ENCODE results near the gene ARPC1B.
"Not testable (repeated sequence)": the region's sequence is repeated elsewhere in the genome, so short reads cannot be mapped to it uniquely, and the experiment has no call there.

Gene ARPC1B

DNA sequence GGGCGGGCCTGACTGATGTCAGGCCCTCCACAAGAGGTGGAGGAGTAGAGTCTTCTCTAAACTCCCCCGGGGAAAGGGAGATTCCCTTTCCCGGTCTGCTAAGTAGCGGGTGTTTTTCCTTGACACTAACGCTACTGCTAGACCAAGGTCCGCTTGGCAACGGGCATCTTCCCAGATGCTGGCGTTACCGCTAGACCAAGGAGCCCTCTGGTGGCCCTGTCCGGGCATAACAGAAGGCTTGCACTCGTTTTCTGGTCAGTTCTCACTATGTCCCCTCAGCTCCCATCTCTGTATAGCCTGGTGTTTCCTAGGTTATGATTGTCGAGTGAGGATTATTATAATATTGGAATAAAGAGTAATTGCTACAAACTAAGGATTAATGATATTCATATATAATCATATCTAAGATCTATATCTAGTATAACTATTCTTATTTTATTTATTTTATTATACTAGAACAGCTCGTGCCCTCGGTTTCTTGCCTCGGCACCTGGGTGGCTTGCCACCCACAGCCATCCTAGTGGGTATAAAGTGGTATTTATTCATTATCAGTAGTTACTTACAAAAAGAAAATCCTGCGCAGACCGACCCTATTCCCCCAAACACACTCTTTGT is 41.1 kb downstream of the ARPC1B start:
- peak in 1 of 2 experiments; percentile 2 for DNase-seq

DNA sequence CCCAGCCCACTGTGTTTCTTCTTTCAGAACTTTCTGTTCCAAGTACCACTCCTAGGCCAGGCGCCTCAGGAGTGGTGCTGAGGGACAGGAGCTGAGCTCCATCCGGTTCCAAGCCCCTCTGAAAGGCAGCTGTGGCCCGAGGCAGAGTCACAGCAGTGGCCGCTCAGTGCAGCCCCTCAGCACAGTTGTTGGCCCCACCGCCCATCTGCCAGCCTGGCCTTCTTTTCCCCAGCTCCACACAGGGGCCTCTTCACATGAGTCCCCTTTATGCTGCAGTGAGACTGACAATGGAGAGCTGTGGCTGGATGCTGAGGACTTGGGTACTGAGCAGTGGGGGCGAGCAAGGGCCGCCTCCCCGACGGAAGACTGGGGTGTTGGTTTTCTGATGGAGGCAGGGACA is 43.7 kb downstream of the ARPC1B start:
- no peak for DNase-seq

DNA sequence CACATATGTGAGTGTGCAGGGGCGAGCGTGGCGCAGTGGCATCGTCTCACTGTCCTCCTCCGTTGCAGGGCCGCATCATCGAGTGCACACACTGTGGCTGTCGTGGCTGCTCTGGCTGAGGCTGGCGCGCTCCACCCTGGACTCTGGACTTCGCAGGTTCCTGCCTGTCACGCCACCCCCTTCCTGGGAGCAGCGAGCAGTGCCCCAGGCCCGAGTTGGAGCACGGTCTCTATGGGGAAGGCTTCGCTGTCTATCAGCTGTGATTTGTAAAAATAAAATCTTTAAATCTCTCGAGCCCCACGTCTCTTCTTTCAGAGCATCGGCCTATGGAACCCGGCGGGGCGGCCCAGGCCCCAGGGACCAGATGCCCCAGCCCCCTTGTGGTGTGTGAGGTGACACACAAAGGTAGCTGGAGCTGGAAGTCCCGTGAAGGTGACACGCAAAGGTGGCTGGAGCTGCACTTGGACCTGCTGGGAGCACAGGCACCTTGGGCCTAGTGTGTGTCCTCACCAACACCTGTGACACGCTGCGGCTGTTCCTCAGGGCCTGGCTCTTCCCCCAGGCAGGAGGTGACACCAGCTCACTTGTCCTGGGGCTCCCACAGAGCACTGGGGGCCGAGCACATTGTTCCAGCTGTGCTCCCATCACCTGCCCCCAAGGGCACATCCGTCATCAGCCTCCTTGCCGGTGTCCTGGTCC is 44.9 kb downstream of the ARPC1B start:
- no peak for DNase-seq

DNA sequence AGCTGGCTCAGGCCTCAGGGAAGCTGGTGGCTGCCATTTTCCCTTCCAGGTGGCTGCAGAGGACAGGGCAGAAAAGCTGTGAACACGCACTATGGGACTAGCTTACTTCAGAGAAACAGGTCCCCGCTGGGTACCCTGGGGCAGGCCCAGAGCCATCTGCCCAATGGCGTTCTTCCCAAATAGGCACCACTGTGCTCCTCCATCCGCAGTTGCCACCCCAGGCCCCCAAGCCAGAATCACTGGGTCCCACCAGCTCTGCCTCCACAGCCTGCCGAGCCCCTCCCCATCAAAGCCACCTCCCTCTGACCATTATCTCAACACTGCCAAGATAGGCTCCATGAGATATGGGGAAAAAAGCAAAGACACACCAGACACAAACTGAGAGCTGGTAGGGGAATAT is 45.7 kb downstream of the ARPC1B start:
- DNase-seq: no peak

DNA sequence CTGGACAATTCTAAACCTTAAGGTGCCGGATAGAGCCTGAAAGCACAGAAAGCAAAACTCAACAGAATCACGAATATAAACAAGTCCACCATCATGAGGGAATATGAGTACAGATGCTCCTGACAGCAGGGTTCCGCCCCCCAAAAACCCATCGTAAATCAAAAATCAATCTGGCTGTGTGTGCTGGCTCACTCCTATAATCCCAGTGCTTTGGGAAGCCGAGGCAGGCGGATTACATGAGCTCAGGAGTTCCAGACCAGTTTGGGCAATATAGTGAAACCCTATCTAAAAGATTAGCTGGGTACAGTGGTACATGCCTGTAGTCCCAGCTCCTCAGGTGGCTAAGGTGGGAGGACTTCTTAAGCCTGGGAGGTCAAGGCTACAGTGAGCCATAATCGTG is 46.5 kb downstream of the ARPC1B start:
- no peak for DNase-seq

DNA sequence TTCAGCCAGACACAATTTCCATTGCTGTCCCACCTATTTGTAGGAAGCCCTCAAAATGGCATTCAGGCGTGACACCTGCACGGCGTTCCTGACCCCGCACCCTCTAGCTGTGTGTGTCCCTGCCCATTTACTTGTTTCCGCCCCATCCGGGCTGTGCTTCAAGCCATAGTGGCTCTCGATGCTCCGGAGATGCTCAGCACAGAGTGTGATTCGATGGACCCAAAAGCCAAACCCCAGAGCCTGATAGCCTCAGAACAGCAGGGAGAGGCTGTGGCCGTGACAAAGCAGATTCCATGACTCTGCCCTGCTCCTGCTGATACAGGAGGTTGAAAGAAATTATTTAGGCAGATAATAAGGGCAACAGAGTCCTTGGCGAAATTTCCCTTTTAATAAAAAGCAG is 47.7 kb downstream of the ARPC1B start:
- no peak for DNase-seq

DNA sequence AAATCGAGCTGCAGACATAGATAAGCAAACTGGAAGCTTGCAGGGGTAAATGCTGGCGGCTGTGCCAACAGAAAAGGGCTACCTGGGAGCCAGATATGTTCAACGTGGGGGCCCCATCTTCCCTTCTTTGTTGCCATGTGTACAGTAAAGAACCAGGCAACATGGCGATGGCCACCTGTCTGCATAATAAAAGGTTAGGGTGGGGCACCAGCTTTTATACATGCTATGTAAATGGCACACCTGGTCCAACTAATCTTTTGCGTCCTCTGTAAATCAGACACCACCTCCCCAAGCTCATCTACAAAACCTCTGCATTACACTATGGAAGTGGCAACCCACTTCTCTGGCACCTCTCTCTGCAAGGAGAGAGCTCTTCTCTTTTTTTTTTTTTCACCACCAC is 48.1 kb downstream of the ARPC1B start:
- DNase-seq: no peak

DNA sequence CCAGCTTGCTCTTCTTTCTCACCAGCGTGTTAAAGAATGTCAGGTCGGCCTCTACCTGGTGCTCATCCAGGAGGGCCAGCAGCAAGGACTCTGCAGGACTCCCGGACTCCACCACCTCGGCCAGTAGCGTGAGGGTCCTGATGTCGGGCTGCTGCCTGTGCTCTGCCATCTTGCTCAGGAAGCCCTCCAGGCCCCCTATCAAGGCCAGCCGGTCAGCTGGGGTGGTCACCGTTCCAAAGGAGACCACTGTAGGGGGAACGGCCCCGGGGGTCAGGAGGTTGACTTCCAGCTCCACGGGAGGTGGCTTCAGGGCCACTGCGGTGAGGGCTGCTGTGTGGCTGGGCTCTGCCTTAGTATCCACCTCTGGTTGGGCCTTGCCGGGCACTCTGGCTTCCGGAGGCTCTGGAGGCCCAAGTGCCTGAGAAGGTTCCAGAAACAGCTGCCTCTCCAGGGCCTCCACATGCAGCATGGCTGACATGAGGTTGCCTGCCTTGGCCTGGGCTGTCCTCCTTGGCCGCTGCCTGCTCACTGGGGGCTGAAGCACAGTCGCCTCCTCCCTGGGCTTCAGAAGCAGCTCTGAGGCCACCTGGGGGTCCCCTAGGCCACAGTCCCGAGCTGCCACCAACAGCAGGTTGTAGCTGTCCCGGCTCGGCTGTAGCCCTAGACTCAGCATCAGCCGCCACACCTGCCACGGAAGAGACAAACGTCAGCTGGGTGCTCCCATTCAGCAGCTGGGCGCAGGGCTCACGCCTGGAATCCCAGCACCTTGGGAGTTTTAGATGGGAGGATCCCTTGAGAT is 50.6 kb downstream of the ARPC1B start:
- DNase-seq: no peak

DNA sequence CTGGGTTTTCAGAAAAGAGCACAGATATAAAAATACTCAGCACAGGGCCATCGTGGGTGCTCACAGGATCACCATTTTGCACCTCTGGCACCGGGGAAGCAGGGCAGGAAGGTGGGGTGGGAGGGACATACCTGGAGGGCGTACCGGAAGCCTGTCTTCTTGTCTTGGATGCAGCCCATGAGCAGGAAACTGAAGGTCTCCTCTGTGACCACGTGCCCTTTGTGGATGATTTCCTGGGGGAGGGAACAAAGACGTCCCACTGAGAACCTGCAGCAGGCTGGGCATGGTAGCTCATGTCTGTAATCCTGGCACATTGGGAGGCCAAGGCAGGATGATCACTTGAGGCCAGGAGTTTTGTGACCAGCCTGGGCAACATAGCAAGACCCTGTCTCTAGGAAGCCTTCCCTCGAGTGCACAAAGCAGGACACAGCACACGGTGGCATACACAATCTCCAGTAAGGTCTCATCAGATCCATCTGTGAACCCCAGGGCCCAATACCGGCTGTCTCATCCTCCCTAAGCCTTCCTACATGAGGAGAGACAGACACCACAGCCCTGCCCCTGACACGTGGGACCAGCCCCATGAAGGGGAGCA is 54.5 kb downstream of the ARPC1B start:
- DNase-seq: no peak

DNA sequence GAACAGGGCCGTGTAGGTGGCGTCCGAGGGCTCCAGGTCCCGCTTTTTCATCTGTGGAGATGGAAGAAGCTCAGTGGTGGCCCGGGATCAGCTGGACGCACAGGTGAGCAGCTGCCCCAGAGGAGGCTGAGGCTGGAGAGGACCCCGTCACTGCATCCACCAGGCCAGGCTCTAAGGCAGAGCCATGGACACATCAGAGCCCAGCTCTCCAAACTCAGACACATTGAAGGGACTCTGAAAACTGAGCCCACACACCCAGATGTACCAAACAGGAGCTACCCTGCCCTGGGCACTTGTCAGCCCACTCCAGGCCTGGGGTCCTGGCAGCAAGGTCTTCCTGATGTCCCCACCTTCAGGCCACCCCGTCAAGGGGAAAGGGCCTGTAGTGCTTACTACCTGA is 55.2 kb downstream of the ARPC1B start:
- no peak for DNase-seq

DNA sequence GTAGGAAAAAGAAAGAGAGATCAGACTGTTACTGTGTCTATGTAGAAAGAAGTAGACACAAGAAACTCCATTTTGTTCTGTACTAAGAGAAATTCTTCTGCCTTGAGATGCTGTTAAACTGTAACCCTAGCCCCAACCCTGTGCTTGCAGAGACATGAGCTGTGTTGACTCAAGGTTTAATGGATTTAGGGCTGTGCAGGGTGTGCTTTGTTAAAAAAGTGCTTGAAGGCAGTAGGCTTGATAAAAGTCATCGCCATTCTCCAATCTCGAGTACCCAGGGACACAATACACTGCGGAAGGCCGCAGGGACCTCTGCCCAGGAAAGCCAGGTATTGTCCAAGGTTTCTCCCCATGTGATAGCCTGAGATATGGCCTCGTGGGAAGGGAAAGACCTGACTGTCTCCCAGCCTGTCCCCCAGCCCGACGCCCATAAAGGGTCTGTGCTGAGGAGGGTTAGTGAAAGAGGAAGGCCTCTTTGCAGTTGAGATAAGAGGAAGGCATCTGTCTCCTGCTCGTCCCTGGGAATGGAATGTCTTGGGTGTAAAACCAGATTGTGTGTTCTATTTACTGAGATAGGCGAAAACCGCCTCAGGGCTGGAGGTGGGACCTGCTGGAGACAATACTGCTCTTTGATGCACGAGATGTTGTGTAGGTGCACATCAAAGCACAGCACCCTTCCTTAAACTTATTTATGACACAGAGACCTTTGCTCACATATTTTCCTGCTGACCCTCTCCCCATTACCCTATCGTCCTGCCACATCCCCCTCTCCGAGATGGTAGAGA is 57.4 kb downstream of the ARPC1B start:
- not testable (repeated sequence) for DNase-seq

DNA sequence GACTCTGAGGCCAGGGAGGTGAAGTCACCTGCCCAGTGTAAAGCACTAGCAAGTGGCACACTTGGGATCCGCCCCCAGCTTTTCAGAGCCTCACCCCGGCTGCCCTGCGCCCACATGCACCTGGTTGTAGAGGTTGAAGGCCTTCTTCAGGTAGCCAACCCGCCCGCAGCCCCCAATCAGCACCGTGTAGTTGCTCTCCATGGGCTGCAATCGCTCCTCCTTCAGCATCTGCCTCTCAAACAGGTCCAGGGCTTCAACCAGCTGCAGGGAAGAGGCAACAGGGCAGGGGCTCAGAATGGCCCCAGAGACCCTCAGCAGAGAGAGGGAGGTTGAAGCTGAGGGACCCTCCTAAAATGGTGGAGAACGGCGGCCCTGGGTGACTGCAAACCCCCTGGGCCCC is 58.6 kb downstream of the ARPC1B start:
- DNase-seq: no peak

DNA sequence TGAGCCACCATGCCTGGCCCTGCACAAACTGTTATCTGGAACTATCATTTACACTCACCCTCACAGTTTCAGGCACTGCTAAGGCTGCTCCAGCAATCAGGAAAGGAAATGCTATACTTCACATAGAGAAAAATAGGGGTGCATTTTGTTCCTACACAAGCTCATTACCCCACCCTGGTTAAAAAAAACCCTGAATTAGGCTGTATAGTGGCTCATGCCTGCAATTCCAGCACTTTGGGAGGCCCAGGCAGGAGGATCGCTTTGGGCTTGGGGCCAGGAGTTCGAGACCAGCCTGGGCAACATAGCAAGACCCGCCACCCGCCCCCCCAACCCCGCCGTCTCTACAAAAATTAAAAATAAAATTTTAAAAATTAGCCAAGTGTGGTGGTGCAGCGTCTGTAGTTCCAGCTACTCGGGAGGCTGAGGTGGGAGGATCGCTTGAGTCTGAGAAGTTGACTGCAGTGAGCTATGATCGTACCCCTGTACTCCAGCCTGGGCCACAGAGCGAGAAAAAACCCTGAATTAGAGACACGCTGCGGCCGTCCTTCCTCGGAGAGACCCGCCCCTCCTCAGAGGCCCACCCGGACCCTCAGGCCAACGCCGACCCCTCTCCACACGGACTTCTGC is 63.5 kb downstream of the ARPC1B start:
- DNase-seq: no peak

DNA sequence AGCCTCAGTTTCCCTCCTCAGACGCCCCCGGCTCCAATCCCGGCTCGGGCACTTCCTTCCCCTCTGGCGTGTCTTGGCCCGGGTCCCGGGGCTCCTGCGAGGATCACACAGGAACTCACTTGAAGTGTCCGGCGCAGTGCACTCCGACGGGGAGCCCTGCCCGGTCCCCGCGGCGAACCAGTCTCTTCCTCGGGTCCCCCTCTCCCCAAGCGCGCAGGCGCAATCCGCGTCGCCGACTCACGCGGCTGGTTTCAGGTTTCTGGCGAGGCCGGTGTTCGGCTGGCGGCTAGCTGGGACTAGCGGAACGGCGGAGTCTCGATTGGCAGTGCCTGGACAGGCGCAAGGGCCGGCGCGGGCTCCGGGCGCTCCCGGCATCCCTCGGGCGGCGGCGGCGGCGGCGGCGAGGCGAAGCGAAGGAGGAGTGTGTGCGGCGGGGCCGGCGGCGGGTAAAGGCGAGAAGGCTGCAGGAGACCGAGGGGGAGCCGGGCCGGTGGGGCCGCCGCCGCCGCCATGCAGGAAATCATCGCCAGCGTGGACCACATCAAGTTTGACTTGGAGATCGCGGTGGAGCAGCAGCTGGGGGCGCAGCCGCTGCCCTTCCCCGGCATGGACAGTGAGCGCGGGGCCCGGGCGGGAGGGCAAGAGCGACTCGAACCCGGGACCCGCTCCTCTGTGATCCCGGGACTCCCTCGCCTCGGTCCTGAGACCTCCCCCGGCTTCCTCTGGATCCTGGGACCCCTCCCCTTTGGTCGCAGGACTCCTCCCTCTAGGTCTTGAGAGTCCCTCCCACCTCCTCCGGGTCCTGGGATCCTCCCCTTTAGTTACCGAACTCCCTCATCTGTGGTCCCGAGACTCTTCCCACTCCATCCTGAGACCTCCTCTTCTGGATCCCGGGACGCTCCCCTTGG is 64.3 kb downstream of the ARPC1B start, which contains the start of the genes CPSF4 and PTCD1:
TSS of gene CPSF4 (plus strand) at position 371 of the 908 bp plus-strand sequence. CDS start at position 511, 140 bp downstream.
TSS of gene PTCD1 (minus strand) at position 226 of the 908 bp plus-strand sequence. CDS start 3,556 bp downstream, outside the sequence.
- peak; percentile 55 to 77 for DNase-seq

DNA sequence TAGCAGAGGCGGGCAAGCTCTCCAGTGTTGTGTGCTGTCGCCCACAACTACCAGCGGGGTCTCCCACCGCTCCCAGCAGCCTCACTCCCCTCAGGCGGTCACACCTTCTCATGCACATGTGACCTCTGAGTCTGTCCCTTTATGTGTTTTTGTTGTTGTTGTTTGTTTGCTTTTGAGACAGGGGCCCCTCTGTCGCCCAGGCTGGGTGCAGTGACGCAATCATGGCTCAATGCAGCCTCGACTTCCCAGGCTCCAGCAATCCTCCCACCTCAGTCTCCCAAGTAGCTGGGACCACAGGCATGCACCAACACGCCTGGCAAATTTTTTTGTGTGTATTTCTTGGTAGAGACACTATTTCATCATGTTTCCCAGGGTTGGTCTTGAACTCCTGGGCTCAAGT is 65.7 kb downstream of the ARPC1B start:
- no peak for DNase-seq

Data from cerebellar nuclear complex (tissue), 1 donor.